ENCODE measurements around the gene SYNDIG1. TPM values are rescaled to one million over a fixed set of nuclear protein-coding genes. Genes with fewer than 3 reads are reported as not detected.

SYNDIG1 gene
- polyA plus RNA-seq, 1 donor from 2014 or later = 0.22 TPM

- no peaks in the 10 kb centered on the region for H3K9me2 ChIP-seq (ENCODE audit: insufficient read depth, low read length)
- H4K20me1 ChIP-seq (ENCODE audit: insufficient read depth) = no peaks in the 10 kb centered on the region
- H3K9ac ChIP-seq (ENCODE audit: low read length) = no peak overlapping the region
- no peaks in the 10 kb centered on the region for H3K36me3 ChIP-seq (ENCODE audit: insufficient read depth, low read length)
- H3K79me2 ChIP-seq (replicated peaks; ENCODE audit: insufficient read depth, low read length) = no peaks in the 10 kb centered on the region
- TF ChIP-seq REST (IDR thresholded peaks at IDR 0.05; ENCODE audit: borderline replicate concordance) = no peak
- no peak for TF ChIP-seq RAD21 (conservative IDR thresholded peaks at IDR 0.05)
- no peak for TF ChIP-seq SMC3 (conservative IDR thresholded peaks at IDR 0.05; ENCODE audit: poor library complexity)
- TF ChIP-seq EP300 (conservative IDR thresholded peaks at IDR 0.05; ENCODE audit: poor library complexity, severe bottlenecking) = no peak
- TF ChIP-seq MXI1 (conservative IDR thresholded peaks at IDR 0.05; ENCODE audit: poor library complexity, severe bottlenecking) = no peak
- no peak for TF ChIP-seq TAF1 (IDR thresholded peaks at IDR 0.05; ENCODE audit: low read depth)
- no peak for TF ChIP-seq EZH2 (IDR thresholded peaks at IDR 0.05; ENCODE audit: borderline replicate concordance, insufficient read depth, low read length, poor library complexity, severe bottlenecking)
- H3K9me3 ChIP-seq (ENCODE audit: low read length) = no peaks in the 10 kb centered on the region
- H3K4me3 ChIP-seq (ENCODE audit: low read length) = no peak overlapping the region
- no peak overlapping the region for H3K4me2 ChIP-seq (ENCODE audit: low read length)
- no peaks in the 10 kb centered on the region for H3K27me3 ChIP-seq (ENCODE audit: insufficient read depth, low read depth, low read length)
- no peak overlapping the region for H2AFZ ChIP-seq (ENCODE audit: low read depth, low read length)
- no peak overlapping the region for H3K27ac ChIP-seq (ENCODE audit: low read length)
- H3F3A ChIP-seq (ENCODE audit: insufficient read depth, low read length, poor library complexity, severe bottlenecking) = no peaks in the 10 kb centered on the region
Measured at GRCh38 chr20:24648919-24649318, 179.5 kb downstream of the SYNDIG1 start.

- no peaks in the 10 kb centered on the region for H4K20me1 ChIP-seq (ENCODE audit: insufficient read depth)
- no peaks in the 10 kb centered on the region for H3K79me2 ChIP-seq (replicated peaks; ENCODE audit: insufficient read depth, low read length)
- H3K27ac ChIP-seq (ENCODE audit: low read length) = no peak overlapping the region
- no peak overlapping the region for H3K9ac ChIP-seq (ENCODE audit: low read length)
- H3K9me2 ChIP-seq (ENCODE audit: insufficient read depth, low read length) = no peaks in the 10 kb centered on the region
- no peak overlapping the region for H3K4me3 ChIP-seq (ENCODE audit: low read length)
- TF ChIP-seq CTCF (IDR thresholded peaks at IDR 0.05; ENCODE audit: poor library complexity, severe bottlenecking) (no peak), EZH2 (IDR thresholded peaks at IDR 0.05; ENCODE audit: borderline replicate concordance, insufficient read depth, low read length, poor library complexity, severe bottlenecking) (no peak), TAF1 (IDR thresholded peaks at IDR 0.05; ENCODE audit: low read depth) (no peak), MXI1 (conservative IDR thresholded peaks at IDR 0.05; ENCODE audit: poor library complexity, severe bottlenecking) (no peak), REST (IDR thresholded peaks at IDR 0.05; ENCODE audit: borderline replicate concordance) (no peak), EP300 (conservative IDR thresholded peaks at IDR 0.05; ENCODE audit: poor library complexity, severe bottlenecking) (no peak), SMC3 (conservative IDR thresholded peaks at IDR 0.05; ENCODE audit: poor library complexity) (no peak), POLR2AphosphoS5 (IDR thresholded peaks at IDR 0.05) (no peak), RAD21 (conservative IDR thresholded peaks at IDR 0.05) (no peak)
- H3K9me3 ChIP-seq (ENCODE audit: low read length) = no peaks in the 10 kb centered on the region
- H3F3A ChIP-seq (ENCODE audit: insufficient read depth, low read length, poor library complexity, severe bottlenecking) = no peaks in the 10 kb centered on the region
- no peaks in the 10 kb centered on the region for H3K27me3 ChIP-seq (ENCODE audit: insufficient read depth, low read depth, low read length)
- no peak overlapping the region for H3K4me2 ChIP-seq (ENCODE audit: low read length)
- H3K36me3 ChIP-seq (ENCODE audit: insufficient read depth, low read length) = no peaks in the 10 kb centered on the region
- no peak overlapping the region for H2AFZ ChIP-seq (ENCODE audit: low read depth, low read length)
Measured at GRCh38 chr20:24649787-24650490, 180.5 kb downstream of the SYNDIG1 start.
